ENCODE measurements around the gene SRGAP1.

Gene SRGAP1

GRCh38 chr12:64124511-64125197 lies 280.2 kb downstream of the SRGAP1 start:
- no peak for TF ChIP-seq REST (IDR thresholded peaks at IDR 0.05; ENCODE audit: insufficient replicate concordance, low read depth)
- no peak for TF ChIP-seq SPI1 (IDR thresholded peaks at IDR 0.05; ENCODE audit: borderline replicate concordance, low read depth)
- TF ChIP-seq POLR2AphosphoS5 (IDR thresholded peaks at IDR 0.05; ENCODE audit: low read depth): no peak
- no peak for TF ChIP-seq CTCF (IDR thresholded peaks at IDR 0.05; ENCODE audit: insufficient read depth, low read length)
- TF ChIP-seq GABPA (IDR thresholded peaks at IDR 0.05; ENCODE audit: low read depth): no peak
- H3K4me3 ChIP-seq (replicated peaks; ENCODE audit: insufficient read depth, low read length): no peak overlapping the region
- H3K27me3 ChIP-seq (ENCODE audit: insufficient read depth, poor library complexity, severe bottlenecking): no peaks in the 10 kb centered on the region
- no peak overlapping the region for H3K27ac ChIP-seq (replicated peaks)
- no peak for DNase-seq (ENCODE audit: low read depth in 1 of 2, low spot score in 1 of 2)

GRCh38 chr12:64125913-64126312 lies 281.4 kb downstream of the SRGAP1 start:
- DNase-seq (ENCODE audit: low read depth in 1 of 2, low spot score in 1 of 2): no peak
- H3K27ac ChIP-seq (replicated peaks): no peak overlapping the region
- TF ChIP-seq GABPA (IDR thresholded peaks at IDR 0.05; ENCODE audit: low read depth) (no peak), CTCF (IDR thresholded peaks at IDR 0.05; ENCODE audit: insufficient read depth, low read length) (no peak), REST (IDR thresholded peaks at IDR 0.05; ENCODE audit: insufficient replicate concordance, low read depth) (no peak), SPI1 (IDR thresholded peaks at IDR 0.05; ENCODE audit: borderline replicate concordance, low read depth) (no peak), POLR2AphosphoS5 (IDR thresholded peaks at IDR 0.05; ENCODE audit: low read depth) (no peak)
- no peaks in the 10 kb centered on the region for H3K27me3 ChIP-seq (ENCODE audit: insufficient read depth, poor library complexity, severe bottlenecking)
- H3K4me3 ChIP-seq (replicated peaks; ENCODE audit: insufficient read depth, low read length): no peak overlapping the region

GRCh38 chr12:64127811-64128210 lies 283.3 kb downstream of the SRGAP1 start:
- no peak overlapping the region for H3K4me3 ChIP-seq (replicated peaks; ENCODE audit: insufficient read depth, low read length)
- TF ChIP-seq CTCF (IDR thresholded peaks at IDR 0.05; ENCODE audit: insufficient read depth, low read length) (no peak), GABPA (IDR thresholded peaks at IDR 0.05; ENCODE audit: low read depth) (no peak), REST (IDR thresholded peaks at IDR 0.05; ENCODE audit: insufficient replicate concordance, low read depth) (no peak), SPI1 (IDR thresholded peaks at IDR 0.05; ENCODE audit: borderline replicate concordance, low read depth) (no peak), POLR2AphosphoS5 (IDR thresholded peaks at IDR 0.05; ENCODE audit: low read depth) (no peak)
- DNase-seq (ENCODE audit: low read depth in 1 of 2, low spot score in 1 of 2): no peak
- no peak overlapping the region for H3K27ac ChIP-seq (replicated peaks)
- no peaks in the 10 kb centered on the region for H3K27me3 ChIP-seq (ENCODE audit: insufficient read depth, poor library complexity, severe bottlenecking)

Measured in HL-60 (cell line).